ENCODE results near the gene ZNF385D.
A peak's percentile ranks its signal among the peaks of the same experiment; 100 is the strongest.
"Not testable (repeated sequence)": the region's sequence is repeated elsewhere in the genome, so short reads cannot be mapped to it uniquely, and the experiment has no call there.

Gene ZNF385D

DNA sequence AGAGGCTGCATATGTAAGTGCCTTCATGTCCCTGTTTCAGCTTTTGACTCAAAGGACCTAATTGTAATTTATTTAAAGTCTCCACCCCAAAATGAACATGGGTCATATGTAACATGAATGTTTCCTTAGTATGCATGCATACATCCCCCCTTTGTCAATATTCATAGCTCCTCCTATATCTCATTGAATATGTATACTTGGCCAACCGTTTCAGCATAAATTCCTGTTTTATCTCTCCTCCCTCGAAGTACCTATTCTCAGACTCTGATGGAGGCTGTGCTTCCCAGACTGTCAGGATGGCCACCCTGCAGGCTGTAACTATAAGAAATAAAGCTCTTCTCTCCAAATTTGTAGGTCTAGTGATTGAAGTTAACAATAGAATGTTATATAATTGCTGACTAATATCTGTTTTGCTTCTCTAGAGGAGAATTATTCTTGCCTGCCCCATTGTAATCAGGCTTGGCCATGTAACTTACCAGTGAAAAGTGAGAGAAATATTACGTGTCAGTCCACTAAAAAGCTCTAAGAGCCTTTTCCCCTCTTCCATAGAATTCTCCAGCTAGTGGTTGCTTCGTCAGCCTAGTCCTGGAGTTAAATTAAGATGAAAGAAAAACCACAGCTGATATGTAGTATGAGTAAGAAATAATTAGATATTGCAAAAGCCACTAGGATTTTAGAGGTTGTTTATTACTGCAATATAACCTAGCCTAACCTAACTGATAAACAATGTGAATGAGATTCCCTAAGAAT, 245.1 kb downstream of the ZNF385D start:
- DNase-seq, result no peak

DNA sequence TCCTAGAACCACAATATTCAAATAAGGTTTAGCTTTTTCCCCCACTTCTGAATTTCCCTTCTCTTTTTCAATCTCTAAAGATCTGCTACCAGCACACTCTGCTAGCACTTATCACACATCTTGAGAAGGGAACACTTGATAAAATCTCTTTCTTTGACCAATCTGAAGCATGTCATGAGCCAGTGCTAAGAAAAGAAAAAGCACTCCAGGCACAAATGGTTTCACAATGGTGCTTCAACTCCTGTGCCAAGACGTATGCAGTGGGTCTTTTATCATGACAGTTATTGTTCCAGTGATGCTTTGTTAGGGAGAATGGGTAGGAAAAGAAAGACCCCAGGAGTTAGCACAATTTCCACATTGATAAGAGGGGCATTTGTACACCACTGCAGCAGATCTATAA, 248.4 kb downstream of the ZNF385D start:
- DNase-seq, result no peak

DNA sequence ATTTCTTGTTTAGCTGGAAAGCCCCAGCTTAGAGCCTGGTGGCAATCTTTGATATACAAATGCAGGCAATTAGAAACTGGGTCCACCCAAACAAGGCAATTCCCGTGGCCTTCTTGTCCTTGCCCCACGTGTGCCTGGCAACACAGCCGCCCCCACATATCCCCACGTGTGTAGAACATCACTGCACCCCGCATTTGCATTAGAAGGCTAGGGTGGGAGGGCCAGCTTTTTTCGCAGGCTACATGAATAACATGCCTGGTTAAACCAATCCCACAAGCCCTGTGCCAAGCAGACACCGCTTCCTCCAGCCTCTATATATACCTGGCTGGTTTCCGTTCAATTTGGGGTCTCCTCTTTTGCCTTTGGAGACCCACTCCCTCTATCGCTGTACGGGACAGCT, 250.2 kb downstream of the ZNF385D start:
- no peak for DNase-seq

DNA sequence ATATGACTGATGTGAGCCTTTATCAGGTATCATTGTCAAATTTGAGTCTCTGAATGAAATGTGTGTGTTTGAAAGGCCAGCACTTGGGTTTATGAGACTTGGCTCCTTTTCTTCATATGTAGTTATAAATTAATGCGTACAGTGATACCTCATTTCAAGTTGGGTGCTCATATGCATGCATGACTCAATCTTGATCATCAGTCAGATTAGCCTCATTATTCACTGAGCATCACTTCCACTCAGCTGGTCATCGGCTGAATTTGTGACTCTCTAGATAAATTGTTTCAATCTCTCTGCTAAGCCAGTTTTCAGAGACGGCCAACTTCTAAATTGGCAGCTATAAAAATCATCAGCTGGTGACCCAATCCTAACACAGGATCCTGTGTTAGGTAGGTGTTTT, 260.3 kb downstream of the ZNF385D start:
- DNase-seq, result not testable (repeated sequence)

DNA sequence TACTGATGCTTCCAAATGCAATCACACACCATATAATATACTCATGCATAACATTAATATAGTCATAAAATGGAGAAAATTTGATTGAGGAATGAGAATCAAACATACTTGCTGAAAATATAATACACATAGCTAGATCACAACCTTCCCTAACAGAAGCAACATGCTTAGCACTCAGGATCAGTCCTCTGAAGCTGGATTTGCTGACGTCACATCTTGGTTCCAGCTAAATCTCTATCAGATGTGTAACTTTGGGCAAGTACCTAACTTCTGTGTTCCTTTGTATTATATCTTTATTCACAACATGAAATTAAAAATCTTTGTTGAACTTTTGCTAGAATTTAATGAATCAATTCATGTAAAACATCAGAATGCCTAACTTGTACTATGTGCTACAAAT, 263.5 kb downstream of the ZNF385D start:
- DNase-seq, result no peak

DNA sequence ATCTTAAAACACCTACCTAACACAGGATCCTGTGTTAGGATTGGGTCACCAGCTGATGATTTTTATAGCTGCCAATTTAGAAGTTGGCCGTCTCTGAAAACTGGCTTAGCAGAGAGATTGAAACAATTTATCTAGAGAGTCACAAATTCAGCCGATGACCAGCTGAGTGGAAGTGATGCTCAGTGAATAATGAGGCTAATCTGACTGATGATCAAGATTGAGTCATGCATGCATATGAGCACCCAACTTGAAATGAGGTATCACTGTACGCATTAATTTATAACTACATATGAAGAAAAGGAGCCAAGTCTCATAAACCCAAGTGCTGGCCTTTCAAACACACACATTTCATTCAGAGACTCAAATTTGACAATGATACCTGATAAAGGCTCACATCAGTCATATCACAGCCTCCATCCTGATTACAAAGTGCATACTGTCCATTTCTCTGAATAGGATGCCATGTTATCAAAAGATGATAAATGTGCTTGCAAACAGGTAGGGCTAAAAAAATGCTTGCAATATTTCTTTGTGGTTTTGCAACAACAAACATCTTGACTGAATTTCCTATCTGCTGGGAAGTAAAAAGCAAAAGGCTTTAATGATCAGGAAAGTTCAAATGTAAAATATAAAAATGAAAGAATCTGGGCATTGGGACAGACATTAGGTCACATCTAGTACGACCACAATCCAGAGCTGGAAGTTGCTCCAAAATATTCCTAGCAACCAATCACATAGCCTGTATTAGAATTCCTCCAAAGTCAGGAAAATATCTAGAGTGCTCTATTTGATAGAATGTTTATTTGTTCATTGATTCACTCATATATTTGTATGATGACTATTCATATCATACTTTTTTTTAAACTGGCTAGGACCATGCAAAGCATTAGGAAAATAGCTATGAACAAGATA, 264.7 kb downstream of the ZNF385D start:
- not testable (repeated sequence) for DNase-seq

DNA sequence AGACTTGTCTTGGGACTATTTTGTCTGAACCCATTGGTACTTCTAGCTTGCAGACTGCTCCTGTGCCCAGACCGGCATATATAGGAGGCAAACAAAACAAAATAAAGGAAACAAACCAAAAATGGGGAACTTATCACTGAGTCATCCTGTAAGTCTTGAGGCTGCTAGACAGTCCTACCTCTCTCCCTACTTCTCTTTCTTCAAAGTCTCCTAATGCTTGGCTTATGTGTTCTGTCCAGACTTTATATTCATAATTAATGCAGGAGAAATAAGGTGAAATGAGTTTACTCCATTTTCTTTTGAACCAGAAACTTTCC, 266.2 kb downstream of the ZNF385D start:
- no peak for DNase-seq

DNA sequence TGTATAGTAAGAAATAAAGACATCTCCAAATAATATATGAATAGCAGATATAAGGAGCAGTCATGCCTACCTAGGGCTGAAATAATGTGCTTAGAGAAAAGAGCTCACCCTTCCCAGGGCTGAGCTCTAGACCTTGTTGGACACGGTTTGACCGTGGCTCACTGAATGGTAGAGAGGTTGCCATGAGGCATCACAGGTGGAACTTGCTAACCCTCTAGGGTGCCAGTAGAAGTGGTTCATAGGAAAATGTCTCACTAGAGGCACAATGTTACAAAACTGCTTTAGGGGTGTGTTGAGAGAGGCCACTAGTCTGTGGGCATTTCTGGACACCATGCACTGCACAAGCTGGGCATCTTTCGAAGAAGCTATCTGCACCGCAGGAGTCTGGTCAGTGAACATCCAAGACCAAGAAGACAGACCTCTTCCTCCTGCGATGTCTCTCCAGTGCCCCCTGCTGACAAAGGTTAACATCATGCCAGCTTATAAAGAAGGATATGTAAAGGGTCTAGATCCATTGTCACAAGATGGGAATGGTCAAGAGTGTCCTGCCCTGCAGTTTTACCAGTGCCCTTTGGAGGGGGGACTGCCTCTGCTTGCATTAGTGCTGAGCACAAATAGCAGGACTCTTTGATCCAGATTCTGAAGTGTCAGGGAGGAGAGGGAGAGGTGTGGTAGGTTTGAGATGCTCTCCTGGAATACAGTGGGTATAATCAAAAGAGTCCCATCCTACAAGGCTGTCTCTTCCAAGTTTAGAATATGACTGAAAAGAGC, 266.8 kb downstream of the ZNF385D start:
- DNase-seq, result peak; percentile 19 to 31

DNA sequence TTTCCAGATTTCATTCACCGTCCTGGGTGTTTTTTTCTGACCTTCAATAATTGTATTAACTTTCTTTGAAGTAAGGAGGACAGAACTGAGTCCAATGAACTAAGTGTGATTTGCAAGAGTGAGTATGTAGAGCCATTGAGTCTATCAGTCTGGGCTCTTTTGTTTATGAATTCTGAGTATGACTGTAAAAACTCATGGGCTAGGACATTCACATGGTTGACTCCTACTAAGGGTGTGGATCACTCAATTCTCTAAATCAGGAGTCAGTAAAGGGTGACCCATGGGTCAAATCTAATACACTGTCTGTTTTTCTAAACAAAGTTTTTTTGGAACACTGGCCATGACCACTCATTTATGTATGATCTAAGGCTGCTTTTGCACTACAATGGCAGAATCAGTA, 269.0 kb downstream of the ZNF385D start:
- DNase-seq, result no peak

DNA sequence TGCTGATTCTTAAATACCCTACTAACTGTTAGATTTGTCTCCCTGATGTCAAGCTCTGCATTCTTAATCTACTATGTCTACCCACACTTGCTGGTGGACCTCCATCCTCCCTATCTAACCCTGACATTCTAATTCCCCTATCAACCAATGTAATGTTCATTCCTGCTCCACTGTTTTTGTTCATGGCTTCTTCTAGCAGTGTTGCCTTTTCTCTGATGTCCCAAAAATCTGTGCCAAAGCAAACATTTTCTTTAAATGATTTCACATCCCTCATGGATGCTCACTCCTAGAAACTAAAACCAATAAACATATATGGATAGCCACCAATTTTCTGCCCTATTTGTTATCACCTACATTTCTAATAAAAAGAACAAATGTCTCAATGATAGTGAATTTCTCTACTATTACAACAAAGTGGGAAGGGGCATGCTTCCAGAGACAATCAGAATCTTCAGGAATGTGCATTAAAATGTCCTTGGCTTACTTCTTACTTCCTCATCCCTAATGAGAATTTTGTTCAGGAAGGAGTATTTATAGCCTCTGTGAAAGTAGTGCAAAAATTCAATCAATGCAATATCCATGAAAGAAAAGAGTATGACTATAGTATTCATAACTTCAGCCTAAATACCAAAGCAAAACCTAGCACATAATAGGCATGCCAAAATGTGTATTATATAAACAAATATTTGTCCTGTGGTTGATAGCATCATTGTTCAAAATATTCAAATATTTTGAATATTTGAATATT, 273.3 kb downstream of the ZNF385D start:
- no peak for DNase-seq

DNA sequence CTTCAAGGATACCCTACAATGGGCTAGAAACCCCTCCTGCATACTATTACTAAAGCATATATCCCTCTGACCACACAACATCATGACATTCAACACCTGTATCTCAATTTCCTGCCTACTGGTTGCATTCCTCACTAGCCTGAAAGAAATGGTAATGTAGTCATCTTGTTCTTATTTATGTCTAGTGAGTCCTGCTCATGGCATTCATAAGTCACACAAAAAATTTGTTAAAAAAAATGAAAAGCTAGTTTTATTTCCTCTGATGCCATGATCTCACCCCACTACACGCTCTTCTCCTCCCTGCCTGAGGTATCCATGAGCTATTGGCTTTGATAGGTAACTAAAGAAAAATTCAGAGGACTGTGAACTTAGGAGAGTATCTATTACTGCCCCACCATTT, 284.5 kb downstream of the ZNF385D start:
- DNase-seq, result no peak

DNA sequence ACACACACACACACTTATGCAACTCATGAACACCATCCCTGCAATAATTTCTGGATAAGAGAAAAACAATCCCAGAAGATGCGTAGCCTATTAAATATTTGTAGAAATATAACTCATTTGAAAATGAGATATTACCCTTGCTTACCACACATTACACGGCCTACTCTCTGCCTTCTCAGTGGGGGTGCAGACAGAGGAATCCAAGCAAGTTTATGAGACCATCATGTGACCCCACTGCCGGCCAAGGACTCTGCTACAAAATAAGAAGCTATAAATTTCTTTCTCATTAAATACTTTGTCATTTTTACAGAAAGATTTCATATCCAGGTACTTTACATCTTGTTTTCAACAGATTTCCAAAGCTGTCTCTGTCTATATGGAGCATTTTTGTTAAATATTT, 286.3 kb downstream of the ZNF385D start:
- no peak for DNase-seq

DNA sequence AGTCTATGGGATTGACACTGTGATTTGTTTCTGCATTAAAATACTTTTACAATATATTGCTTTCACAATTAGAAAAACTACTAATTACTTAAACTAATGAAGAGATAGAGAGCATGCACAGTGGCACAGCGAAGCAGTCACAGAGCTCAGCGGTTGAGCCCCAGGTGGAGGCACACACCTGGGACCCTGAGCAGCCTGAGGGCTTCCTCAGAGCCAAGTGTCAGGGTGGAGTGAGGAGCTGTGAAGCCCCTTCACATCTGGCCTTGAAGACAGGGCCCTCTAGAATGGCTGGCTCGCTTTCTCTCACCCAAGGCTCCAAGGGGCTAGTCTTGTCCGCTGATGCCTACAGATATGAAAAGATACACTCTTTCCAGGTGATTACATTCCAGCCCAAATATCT, 287.7 kb downstream of the ZNF385D start:
- no peak for DNase-seq

DNA sequence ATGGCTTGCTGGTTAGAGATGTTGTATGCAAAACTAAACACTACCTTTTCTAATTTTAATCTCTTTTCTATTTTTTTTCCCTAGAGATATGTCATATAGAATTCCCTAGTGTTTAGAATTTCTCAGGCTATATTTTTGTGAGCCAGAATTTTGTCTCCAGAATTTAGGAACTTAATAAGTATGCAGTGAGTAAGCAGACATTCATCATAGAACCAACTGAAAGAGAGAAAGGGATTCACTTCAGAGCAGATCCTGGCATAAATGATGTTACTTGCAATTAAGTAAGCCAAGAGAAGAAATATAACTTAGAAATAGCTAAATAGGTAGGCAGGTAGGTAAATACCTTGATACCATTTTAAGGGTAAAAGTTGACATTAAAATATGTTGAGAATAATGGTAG, 288.9 kb downstream of the ZNF385D start:
- no peak for DNase-seq

DNA sequence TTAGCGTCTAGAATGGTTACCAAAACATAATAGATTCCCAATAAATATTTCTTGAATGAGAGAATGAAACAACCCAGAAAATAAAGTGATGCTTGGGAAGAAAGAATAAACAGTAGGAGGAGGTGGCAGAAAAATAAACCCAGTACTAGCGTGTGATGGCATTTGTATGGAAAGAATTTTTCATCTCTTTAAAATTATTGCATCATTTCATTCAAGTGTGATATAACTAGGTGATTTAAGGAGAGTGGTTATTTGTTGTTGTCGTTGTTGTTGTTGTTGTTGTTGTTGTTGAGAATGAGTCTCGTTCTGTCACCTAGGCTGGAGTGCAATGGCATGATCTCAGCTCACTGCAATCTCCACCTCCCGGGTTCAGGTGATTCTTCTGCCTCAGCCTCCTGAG, 293.9 kb downstream of the ZNF385D start:
- no peak for DNase-seq

DNA sequence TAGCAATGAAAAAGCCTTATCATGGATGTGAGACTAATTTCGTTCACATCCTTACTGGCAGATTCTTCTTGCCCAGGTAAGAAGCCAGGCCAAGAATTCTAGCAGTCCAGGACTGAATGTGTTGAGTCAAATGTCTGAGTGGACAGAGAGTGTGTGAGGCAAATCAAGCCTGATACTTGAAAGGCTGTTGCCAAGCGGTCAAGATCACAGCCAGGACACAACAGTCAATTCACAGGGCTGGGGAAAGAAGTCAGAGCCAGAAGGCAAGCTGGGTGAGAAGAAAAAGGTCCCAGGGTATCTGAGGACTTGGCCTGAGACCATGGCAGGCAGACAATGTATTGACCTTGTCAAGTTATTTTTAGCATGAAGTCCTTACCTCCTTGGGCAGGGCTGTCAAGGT, 301.3 kb downstream of the ZNF385D start:
- DNase-seq, result no peak

DNA sequence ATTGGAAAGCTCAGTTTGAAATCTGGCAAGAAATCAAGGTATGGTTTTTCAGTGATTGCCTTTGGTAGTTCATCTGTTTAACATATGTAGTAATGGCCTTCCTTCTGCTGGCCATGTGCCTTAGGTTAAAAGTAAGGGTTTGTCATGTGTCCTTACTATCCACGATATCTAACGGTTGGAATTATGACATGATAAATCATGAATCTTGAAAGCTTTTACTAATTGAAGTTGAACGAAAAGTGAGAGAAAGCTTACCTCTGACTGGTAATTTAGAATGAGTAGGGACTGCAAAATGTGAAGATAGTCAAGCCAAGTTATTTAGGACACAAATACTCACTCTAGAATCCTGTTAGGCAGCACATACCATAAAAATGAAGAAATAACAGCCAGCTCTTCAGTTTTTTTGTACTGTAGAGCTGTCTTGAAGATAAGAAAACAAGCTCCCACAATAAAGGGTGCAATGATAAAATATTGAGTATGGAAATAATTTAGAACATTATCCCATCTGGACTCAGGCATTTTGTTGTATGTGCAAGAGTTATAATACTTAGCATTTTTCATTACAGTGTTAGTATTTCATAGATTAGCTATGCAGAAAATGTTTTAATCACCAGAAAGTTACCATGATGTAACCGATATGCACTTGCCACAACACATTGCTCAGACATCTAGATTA, 303.4 kb downstream of the ZNF385D start:
- no peak for DNase-seq

DNA sequence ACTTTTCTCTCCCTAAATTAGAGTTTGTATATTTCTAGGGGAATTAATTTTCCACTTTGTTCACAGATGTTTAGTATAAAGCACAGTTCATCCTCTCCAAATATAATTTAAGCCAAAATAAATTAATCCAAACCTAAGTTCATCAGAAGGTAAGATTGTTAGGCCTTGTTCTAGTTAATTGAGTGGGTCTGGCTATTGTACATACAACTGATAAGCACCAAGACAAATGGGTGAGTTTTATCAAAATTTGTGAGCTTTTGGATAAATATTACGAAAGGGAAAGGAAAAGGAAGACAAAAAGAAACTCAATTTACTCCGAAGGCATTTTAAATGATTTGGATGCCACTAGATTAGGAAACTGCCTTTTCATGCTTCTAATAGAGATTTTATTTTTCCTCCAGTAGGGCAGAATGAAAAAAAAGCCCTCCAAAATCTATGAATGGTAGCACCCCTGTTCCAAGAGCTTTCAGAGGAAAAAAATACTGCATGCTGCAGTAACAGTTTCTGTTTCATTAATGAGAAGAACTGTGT, 304.0 kb downstream of the ZNF385D start:
- no peak for DNase-seq

DNA sequence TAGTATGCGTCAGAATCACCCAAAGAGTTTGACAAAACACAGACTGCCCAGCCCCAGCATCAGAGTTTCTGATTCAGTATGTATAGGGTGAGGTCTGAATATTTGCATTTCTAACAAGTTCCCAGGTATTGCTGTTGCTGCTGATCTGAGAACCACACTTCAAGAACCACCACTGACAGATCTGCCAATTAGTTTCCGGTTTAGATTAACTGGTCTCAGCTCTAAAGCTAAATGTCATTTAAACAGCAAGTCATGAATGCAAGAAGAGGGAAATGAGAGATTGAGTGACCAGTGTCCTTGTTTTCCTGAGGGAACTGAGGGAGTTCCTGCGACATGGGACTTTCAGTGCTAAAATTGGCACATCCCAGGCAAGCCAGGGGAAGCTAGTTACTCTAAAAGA, 305.0 kb downstream of the ZNF385D start:
- DNase-seq, result no peak

DNA sequence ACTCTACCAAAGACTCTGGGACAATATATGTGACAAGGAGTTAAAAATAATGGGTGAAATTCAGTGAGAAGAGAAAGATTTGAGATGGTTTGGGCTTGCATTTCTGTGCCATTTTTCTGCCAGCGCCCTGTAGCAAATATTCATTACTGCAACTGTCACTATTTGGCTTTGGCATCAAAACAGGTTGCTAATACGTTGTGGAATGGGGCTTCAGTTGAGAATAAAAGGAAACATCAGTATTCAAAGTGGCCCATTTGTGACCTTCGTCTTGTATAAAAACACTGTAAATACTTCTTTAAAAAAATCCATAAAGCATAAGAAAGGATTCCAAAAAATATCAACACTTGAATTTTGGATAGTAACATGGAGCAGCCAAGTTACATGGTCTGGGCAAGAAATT, 309.2 kb downstream of the ZNF385D start:
- DNase-seq, result no peak

DNA sequence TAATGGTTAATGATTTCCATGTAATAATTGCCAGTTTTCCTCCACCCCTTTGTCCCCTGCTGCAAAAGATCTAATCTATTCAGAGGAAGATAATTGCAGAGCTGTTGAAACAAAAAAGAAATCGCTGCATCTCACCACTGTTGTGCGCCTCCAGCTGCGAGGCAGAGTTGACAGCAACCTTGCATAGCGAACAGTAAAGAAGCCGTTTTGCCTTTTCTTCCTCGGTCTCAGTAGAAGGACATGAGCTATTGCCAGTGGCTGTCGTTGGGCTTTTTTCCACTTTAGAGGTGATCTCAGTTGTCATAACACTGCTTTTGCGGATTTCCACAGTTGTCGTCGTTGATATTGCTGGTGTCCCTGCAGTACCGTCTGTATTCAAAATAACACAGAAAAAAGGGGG, 314.2 kb downstream of the ZNF385D start:
- no peak for DNase-seq

DNA sequence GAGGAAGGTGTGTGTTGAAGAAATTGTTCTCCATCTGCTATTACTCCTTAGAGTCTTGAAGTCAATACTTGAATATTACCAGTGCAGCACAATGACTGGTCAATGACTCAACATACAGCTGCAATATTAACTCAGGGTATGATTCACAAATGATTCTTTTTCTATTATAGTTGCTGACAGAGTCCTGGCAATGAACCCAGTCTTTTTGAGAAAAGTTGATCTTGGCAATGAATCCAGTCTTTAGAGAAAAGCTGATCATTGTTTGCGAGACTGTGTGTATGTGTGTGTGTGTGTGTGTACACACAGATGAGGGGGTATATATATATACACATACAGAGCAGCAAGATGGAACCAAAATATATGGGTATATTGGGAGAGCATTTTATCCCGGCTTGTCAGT, 315.1 kb downstream of the ZNF385D start:
- DNase-seq, result peak in 1 of 2 experiments; percentile 19
